A549 (cell line): Measurements from ENCODE around the gene NDNF.

Experiments
- CTCF ChIP-seq: fragments of >200 bp; sonication (Bioruptor Twin); formaldehyde crosslinking; IDR thresholded peaks from 3 replicates; pipeline ENCODE4 v1.5.1; 2016
- EHMT2 ChIP-seq: fragments of 200-600 bp; sonication (generic); IDR thresholded peaks from 2 replicates; pipeline ENCODE4 v1.6.1; 2016; ENCODE audit warnings: antibody characterized with exemption, low read depth, mild to moderate bottlenecking, moderate library complexity
- GATA3 ChIP-seq: IDR thresholded peaks from 2 replicates; pipeline ENCODE4 v1.6.1; 2012; ENCODE audit warnings: borderline replicate concordance
- KDM1A ChIP-seq: fragments of 200-600 bp; sonication (generic); IDR thresholded peaks from 2 replicates; pipeline ENCODE4 v1.6.1; 2016; ENCODE audit warnings: low read depth, mild to moderate bottlenecking
- POLR2A ChIP-seq: IDR thresholded peaks from 2 replicates; pipeline ENCODE4 v1.6.1; 2012; ENCODE audit warnings: mild to moderate bottlenecking, low read length
- RFX5 ChIP-seq: fragments of 450-650 bp; IDR thresholded peaks from 2 replicates; pipeline ENCODE4 v1.7.1; 2014; ENCODE audit warnings: antibody characterized with exemption, mild to moderate bottlenecking, moderate library complexity

- TF ChIP-seq RFX5: no peak
- no peak for TF ChIP-seq GATA3
- TF ChIP-seq POLR2A: no peak
- no peak for TF ChIP-seq CTCF
- no peak for TF ChIP-seq EHMT2
- no peak for TF ChIP-seq KDM1A
Observed at GRCh38 chr4:121073672-121074381, 1.5 kb upstream of the NDNF start.
